HepG2 (cell line): ENCODE data around the gene GCHFR. TPM values are rescaled to one million over a fixed set of nuclear protein-coding genes. Genes with fewer than 3 reads are reported as not detected.

Experiments used
- CHD4 ChIP-seq: fragments of 200-600 bp; sonication (generic); IDR thresholded peaks from 2 replicates; pipeline ENCODE4 v1.7.0; 2017; ENCODE audit warnings: mild to moderate bottlenecking, low read length, borderline replicate concordance
- GABPA ChIP-seq, 2 experiments: IDR thresholded peaks; 2 replicates each; pipeline ENCODE4 v1.6.1; 2011 to 2016; ENCODE audit warnings: low read depth in 2 of 2, low read length in 1 of 2, missing biosample characterization in 1 of 2, missing genetic modification characterization in 1 of 2
- HIVEP1 ChIP-seq: sonication (generic); formaldehyde crosslinking; IDR thresholded peaks from 2 replicates; pipeline ENCODE4 v1.4.0; 2020; ENCODE audit warnings: mild to moderate bottlenecking, missing genetic modification reagents
- KAT7 ChIP-seq: IDR thresholded peaks from 2 replicates; pipeline ENCODE4 v1.6.1; 2018; ENCODE audit warnings: borderline replicate concordance, missing compliant biosample characterization
- NFKBIZ ChIP-seq: IDR thresholded peaks from 2 replicates; pipeline ENCODE4 v1.6.1; 2018; ENCODE audit warnings: missing genetic modification reagents, missing compliant biosample characterization
- NFYB ChIP-seq: sonication (generic); formaldehyde crosslinking; IDR thresholded peaks from 2 replicates; pipeline ENCODE4 v1.4.0; 2020; ENCODE audit warnings: missing genetic modification reagents
- POGK ChIP-seq: sonication (generic); formaldehyde crosslinking; conservative IDR thresholded peaks from 2 replicates; pipeline ENCODE4 v1.8.0; 2022; ENCODE audit warnings: mild to moderate bottlenecking, moderate library complexity, missing genetic modification reagents
- RXRB ChIP-seq: IDR thresholded peaks from 2 replicates; pipeline ENCODE4 v1.6.1; 2016; ENCODE audit warnings: borderline replicate concordance, missing genetic modification reagents, missing compliant biosample characterization
- SRF ChIP-seq: IDR thresholded peaks from 2 replicates; pipeline ENCODE4 v1.6.1; 2011; ENCODE audit warnings: mild to moderate bottlenecking, low read depth, low read length, moderate library complexity
- SRSF9 ChIP-seq: fragments of 200-400 bp; formaldehyde crosslinking; IDR thresholded peaks from 2 replicates; pipeline ENCODE4 v1.6.1; 2018; ENCODE audit warnings: borderline replicate concordance, mild to moderate bottlenecking, low read depth, low read length; ENCODE audit not compliant: insufficient read depth, poor library complexity, severe bottlenecking
- ZFP37 ChIP-seq: sonication (generic); formaldehyde crosslinking; IDR thresholded peaks from 2 replicates; pipeline ENCODE4 v1.4.0; 2020; ENCODE audit warnings: missing genetic modification reagents, borderline replicate concordance
- ZFP41 ChIP-seq: sonication (generic); formaldehyde crosslinking; IDR thresholded peaks from 2 replicates; pipeline ENCODE4 v1.4.0; 2020; ENCODE audit warnings: mild to moderate bottlenecking, missing genetic modification reagents, borderline replicate concordance
- ZKSCAN5 ChIP-seq: sonication (generic); formaldehyde crosslinking; IDR thresholded peaks from 2 replicates; pipeline ENCODE4 v1.5.1; 2020; ENCODE audit warnings: mild to moderate bottlenecking, missing genetic modification reagents
- ZNF143 ChIP-seq: sonication (generic); formaldehyde crosslinking; IDR thresholded peaks from 2 replicates; pipeline ENCODE4 v1.4.0; 2020; ENCODE audit warnings: missing genetic modification reagents
- ZNF264 ChIP-seq: sonication (generic); formaldehyde crosslinking; IDR thresholded peaks from 2 replicates; pipeline ENCODE4 v1.4.0; 2020; ENCODE audit warnings: missing genetic modification reagents
- ZNF3 ChIP-seq: IDR thresholded peaks from 2 replicates; pipeline ENCODE4 v1.7.0; 2017; ENCODE audit warnings: inconsistent platforms
- ZNF354B ChIP-seq: sonication (generic); formaldehyde crosslinking; IDR thresholded peaks from 2 replicates; pipeline ENCODE4 v1.8.0; 2022; ENCODE audit warnings: mild to moderate bottlenecking, missing genetic modification reagents
- ZNF770 ChIP-seq: sonication (generic); formaldehyde crosslinking; IDR thresholded peaks from 2 replicates; pipeline ENCODE4 v1.5.0; 2020; ENCODE audit warnings: mild to moderate bottlenecking, missing genetic modification reagents
- ZNF788 ChIP-seq: sonication (generic); formaldehyde crosslinking; IDR thresholded peaks from 2 replicates; pipeline ENCODE4 v1.5.0; 2020; ENCODE audit warnings: mild to moderate bottlenecking, missing genetic modification reagents, borderline replicate concordance
- polyA plus RNA-seq, 8 experiments: library from polyadenylated mRNA; depleted of rRNA in 3 of 8; stranded (reverse) in 7 of 8; unstranded in 1 of 8; fragments of >200 nt; fragmentation: Illumina TruSeq in 4 of 8; extraction: Trizol in 4 of 8; gene quantifications; 2 replicates each; pipeline versions ENCODE4 v1.2.1 to v1.2.3, GENCODE V29; 2011 to 2016; ENCODE audit warnings: low read depth in 4 of 8, missing spikeins in 1 of 8, mixed read lengths in 1 of 8; ENCODE audit not compliant: insufficient read depth in 1 of 8
- total RNA-seq, 5 experiments: library from RNA; depleted of rRNA; stranded (reverse); fragments of >200 nt; fragmentation: Illumina TruSeq; extraction: Trizol; gene quantifications; 2 replicates each; pipeline ENCODE4 v1.2.3, GENCODE V29; 2016; ENCODE audit warnings: low read depth in 1 of 5
- TF ChIP-seq, protein P1 (sequence below): sonication (generic); formaldehyde crosslinking; IDR thresholded peaks from 2 replicates; pipeline ENCODE4 v1.9.0; 2022; ENCODE audit warnings: low read depth, missing genetic modification reagents
- TF ChIP-seq, protein P2 (sequence below): sonication (generic); formaldehyde crosslinking; IDR thresholded peaks from 2 replicates; pipeline ENCODE4 v1.8.0; 2022; ENCODE audit warnings: mild to moderate bottlenecking, missing genetic modification reagents; ENCODE audit not compliant: insufficient replicate concordance

Gene GCHFR
- total and polyA plus RNA-seq, 2 of the 13 experiments (the other 11 are each of a cell fraction or from before 2014, with no cell fraction given): 51.5 to 92.4 TPM

GRCh38 chr15:40807028-40807887 lies 43.4 kb downstream of the GCHFR start, which contains the start of the genes DNAJC17 and ZFYVE19 (continued):
- TF ChIP-seq, protein P1, sequence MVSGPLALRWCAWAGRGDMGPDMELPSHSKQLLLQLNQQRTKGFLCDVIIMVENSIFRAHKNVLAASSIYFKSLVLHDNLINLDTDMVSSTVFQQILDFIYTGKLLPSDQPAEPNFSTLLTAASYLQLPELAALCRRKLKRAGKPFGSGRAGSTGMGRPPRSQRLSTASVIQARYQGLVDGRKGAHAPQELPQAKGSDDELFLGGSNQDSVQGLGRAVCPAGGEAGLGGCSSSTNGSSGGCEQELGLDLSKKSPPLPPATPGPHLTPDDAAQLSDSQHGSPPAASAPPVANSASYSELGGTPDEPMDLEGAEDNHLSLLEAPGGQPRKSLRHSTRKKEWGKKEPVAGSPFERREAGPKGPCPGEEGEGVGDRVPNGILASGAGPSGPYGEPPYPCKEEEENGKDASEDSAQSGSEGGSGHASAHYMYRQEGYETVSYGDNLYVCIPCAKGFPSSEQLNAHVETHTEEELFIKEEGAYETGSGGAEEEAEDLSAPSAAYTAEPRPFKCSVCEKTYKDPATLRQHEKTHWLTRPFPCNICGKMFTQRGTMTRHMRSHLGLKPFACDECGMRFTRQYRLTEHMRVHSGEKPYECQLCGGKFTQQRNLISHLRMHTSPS: peak; percentile 49; the same call in 1 of the 2 replicates
- TF ChIP-seq ZNF788 (CRISPR knock-in tag) (peak; percentile 68; the same call in 1 of the 2 replicates), ZNF770 (CRISPR knock-in tag) (peak; percentile 93), ZNF3 (CRISPR knock-in tag) (no peak), ZNF354B (0 out of 2 replicates have a peak, but pooled peaks have one; percentile 66), ZFP37 (peak; percentile 72; the same call in 1 of the 2 replicates), CHD4 (no peak; the same call in 1 of the 2 replicates), RXRB (no peak; the same call in 1 of the 2 replicates), POGK (CRISPR knock-in tag) (peak; percentile 68), ZFP41 (CRISPR knock-in tag) (no peak), ZNF143 (CRISPR knock-in tag) (peak; percentile 98), HIVEP1 (peak; percentile 79; the same call in 1 of the 2 replicates), KAT7 (CRISPR knock-in tag) (0 out of 2 replicates have a peak, but pooled peaks have one; percentile 64), ZNF264 (CRISPR knock-in tag) (no peak; the same call in 1 of the 2 replicates), NFYB (CRISPR knock-in tag) (peak; percentile 53), GABPA (IDR thresholded peaks at IDR 0.05; ENCODE audit: low read depth, low read length) (peak; percentile 36; the same call in 1 of the 2 replicates), GABPA (CRISPR knock-in tag; IDR thresholded peaks at IDR 0.05; ENCODE audit: low read depth) (peak; percentile 84), NFKBIZ (CRISPR knock-in tag) (no peak), SRSF9 (no peak), ZKSCAN5 (CRISPR knock-in tag) (no peak), SRF (no peak)
- TF ChIP-seq, protein P2, sequence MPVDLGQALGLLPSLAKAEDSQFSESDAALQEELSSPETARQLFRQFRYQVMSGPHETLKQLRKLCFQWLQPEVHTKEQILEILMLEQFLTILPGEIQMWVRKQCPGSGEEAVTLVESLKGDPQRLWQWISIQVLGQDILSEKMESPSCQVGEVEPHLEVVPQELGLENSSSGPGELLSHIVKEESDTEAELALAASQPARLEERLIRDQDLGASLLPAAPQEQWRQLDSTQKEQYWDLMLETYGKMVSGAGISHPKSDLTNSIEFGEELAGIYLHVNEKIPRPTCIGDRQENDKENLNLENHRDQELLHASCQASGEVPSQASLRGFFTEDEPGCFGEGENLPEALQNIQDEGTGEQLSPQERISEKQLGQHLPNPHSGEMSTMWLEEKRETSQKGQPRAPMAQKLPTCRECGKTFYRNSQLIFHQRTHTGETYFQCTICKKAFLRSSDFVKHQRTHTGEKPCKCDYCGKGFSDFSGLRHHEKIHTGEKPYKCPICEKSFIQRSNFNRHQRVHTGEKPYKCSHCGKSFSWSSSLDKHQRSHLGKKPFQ: peak; percentile 81
